Measurements from ENCODE around the gene MN1. TPM values are rescaled to one million over a fixed set of nuclear protein-coding genes. Genes with fewer than 3 reads are reported as not detected.
A peak's percentile ranks its signal among the peaks of the same experiment; 100 is the strongest.

MN1 gene
- total RNA-seq, 1 donor = 0.86 TPM

GRCh38 chr22:27829620-27830019, 28.1 kb upstream of the MN1 start:
- DNase-seq (ENCODE audit: low read depth) = no peak
- no peak for TF ChIP-seq CTCF (IDR thresholded peaks at IDR 0.05; ENCODE audit: insufficient read depth, low read depth, low read length)
- no peak overlapping the region for H3K4me3 ChIP-seq (ENCODE audit: low read depth, low read length)

GRCh38 chr22:27827604-27828587, 26.3 kb upstream of the MN1 start:
- DNase-seq (ENCODE audit: low read depth) = no peak
- H3K4me3 ChIP-seq (ENCODE audit: low read depth, low read length) = no peak overlapping the region
- TF ChIP-seq CTCF (IDR thresholded peaks at IDR 0.05; ENCODE audit: insufficient read depth, low read depth, low read length) = no peak

GRCh38 chr22:27825174-27825573, 23.6 kb upstream of the MN1 start:
- peak; percentile 26 for TF ChIP-seq CTCF (IDR thresholded peaks at IDR 0.05; ENCODE audit: insufficient read depth, low read depth, low read length)
- H3K4me3 ChIP-seq (ENCODE audit: low read depth, low read length) = no peak overlapping the region
- no peak for DNase-seq (ENCODE audit: low read depth)

GRCh38 chr22:27823221-27823620, 21.7 kb upstream of the MN1 start:
- no peak overlapping the region for H3K4me3 ChIP-seq (ENCODE audit: low read depth, low read length)
- DNase-seq (ENCODE audit: low read depth) = no peak
- TF ChIP-seq CTCF (IDR thresholded peaks at IDR 0.05; ENCODE audit: insufficient read depth, low read depth, low read length) = no peak

- DNase-seq (ENCODE audit: low read depth) = no peak
- TF ChIP-seq CTCF (IDR thresholded peaks at IDR 0.05; ENCODE audit: insufficient read depth, low read depth, low read length) = no peak
- H3K4me3 ChIP-seq (ENCODE audit: low read depth, low read length) = no peak overlapping the region
Observed at GRCh38 chr22:27820896-27821866, 19.6 kb upstream of the MN1 start.

GRCh38 chr22:27816552-27816951, 15.0 kb upstream of the MN1 start:
- no peak for DNase-seq (ENCODE audit: low read depth)
- no peak for TF ChIP-seq CTCF (IDR thresholded peaks at IDR 0.05; ENCODE audit: insufficient read depth, low read depth, low read length)
- no peak overlapping the region for H3K4me3 ChIP-seq (ENCODE audit: low read depth, low read length)

Data from fibroblast of villous mesenchyme (primary cell).